Neural cell (in vitro differentiated cells): ENCODE data around the gene HS3ST2.

Source experiments
- CTCF ChIP-seq: fragments of 450-650 bp; IDR thresholded peaks from 2 replicates; pipeline ENCODE4 v1.5.1; 2014; ENCODE audit warnings: antibody characterized with exemption, mild to moderate bottlenecking, moderate library complexity; ENCODE audit not compliant: poor library complexity, severe bottlenecking
- MXI1 ChIP-seq: fragments of 450-650 bp; conservative IDR thresholded peaks from 2 replicates; pipeline ENCODE4 v1.6.1; 2014; ENCODE audit warnings: antibody characterized with exemption, mild to moderate bottlenecking; ENCODE audit not compliant: poor library complexity, severe bottlenecking
- POLR2AphosphoS5 ChIP-seq: IDR thresholded peaks from 2 replicates; pipeline ENCODE4 v1.6.1; 2012
- RAD21 ChIP-seq: fragments of 450-650 bp; conservative IDR thresholded peaks from 2 replicates; pipeline ENCODE4 v1.6.1; 2014; ENCODE audit warnings: antibody characterized with exemption, mild to moderate bottlenecking, moderate library complexity
- REST ChIP-seq: IDR thresholded peaks from 2 replicates; pipeline ENCODE4 v1.6.1; 2012; ENCODE audit warnings: borderline replicate concordance
- SMC3 ChIP-seq: fragments of 450-650 bp; conservative IDR thresholded peaks from 2 replicates; pipeline ENCODE4 v1.6.1; 2014; ENCODE audit warnings: antibody characterized with exemption, mild to moderate bottlenecking, moderate library complexity; ENCODE audit not compliant: poor library complexity
- TAF1 ChIP-seq: IDR thresholded peaks from 2 replicates; pipeline ENCODE4 v1.6.1; 2012; ENCODE audit warnings: low read depth

GRCh38 chr16:22799113-22799512, 14.8 kb upstream of the HS3ST2 start:
- TF ChIP-seq CTCF (no peak), REST (no peak), MXI1 (no peak), TAF1 (no peak), POLR2AphosphoS5 (no peak), RAD21 (no peak), SMC3 (no peak)
